Measurements from ENCODE around the gene OLFML1.
"Not testable (repeated sequence)": the region's sequence is repeated elsewhere in the genome, so short reads cannot be mapped to it uniquely, and the experiment has no call there.

OLFML1 gene

DNA sequence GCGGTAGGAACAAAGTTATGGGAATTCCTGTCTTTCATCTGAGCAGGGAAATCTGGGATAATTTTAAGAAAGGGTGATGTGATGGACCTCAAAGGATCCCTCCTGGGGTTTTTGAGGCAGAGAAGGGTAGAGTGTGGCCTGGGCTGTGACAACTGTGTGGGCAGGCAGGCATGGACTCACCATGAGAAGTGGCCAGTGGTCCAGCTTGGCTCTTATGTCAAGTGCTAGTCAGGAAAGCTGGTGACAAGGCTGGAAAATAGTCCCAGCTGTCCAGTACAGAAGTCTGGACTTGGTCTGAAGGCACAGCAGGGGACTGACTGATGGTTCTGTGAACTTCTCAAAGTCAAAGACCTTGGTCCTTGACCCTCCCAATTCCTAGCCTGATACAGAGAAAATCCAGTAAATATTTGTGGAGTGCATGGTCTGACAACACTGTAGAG is 30.2 kb downstream of the OLFML1 start:
- no peaks in the 10 kb centered on the region for H3K9me3 Mint-ChIP-seq
- peaks cover 65% of the 10 kb centered on the region for H3K4me1 Mint-ChIP-seq
- no peaks in the 10 kb centered on the region for H3K27me3 Mint-ChIP-seq
- H3K4me3 Mint-ChIP-seq: peak overlapping the region; percentile 15
- H3K36me3 Mint-ChIP-seq: no peaks in the 10 kb centered on the region
- peak overlapping the region; percentile 89 for H3K27ac Mint-ChIP-seq

- Mint-ChIP-seq H3K9me3 (no peaks in the 10 kb centered on the region), H3K36me3 (no peaks in the 10 kb centered on the region), H3K4me1 (peaks cover 61% of the 10 kb centered on the region), H3K4me3 (peak overlapping the region; percentile 24), H3K27me3 (no peaks in the 10 kb centered on the region), H3K27ac (peak overlapping the region; percentile 89)
Observed at GRCh38 chr11:7516475-7516874, 31.2 kb downstream of the OLFML1 start.

DNA sequence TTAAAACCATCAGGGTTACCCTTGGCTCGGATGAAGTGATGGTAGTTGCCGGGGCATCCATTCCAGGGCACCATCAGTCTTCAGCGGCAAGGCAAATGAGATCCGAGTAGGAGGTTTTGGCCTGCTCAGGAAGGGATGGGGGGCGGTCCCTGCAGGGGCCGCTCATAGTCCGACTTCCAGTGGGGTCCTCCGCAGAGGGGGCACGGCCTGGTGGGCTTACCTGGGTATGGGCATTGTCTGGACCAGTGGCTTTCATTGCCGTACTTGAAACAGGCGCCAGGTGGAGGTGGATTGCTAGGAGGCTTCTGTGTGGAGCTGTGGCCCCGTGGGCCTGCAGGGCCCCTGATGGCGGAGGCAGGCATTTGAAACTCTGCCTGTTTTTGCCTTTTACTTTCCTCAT is 32.4 kb downstream of the OLFML1 start:
- H3K36me3 Mint-ChIP-seq, H3K4me3 Mint-ChIP-seq, H3K27me3 Mint-ChIP-seq, H3K27ac Mint-ChIP-seq, H3K9me3 Mint-ChIP-seq: not testable (repeated sequence)
- peaks cover 48% of the 10 kb centered on the region for H3K4me1 Mint-ChIP-seq

DNA sequence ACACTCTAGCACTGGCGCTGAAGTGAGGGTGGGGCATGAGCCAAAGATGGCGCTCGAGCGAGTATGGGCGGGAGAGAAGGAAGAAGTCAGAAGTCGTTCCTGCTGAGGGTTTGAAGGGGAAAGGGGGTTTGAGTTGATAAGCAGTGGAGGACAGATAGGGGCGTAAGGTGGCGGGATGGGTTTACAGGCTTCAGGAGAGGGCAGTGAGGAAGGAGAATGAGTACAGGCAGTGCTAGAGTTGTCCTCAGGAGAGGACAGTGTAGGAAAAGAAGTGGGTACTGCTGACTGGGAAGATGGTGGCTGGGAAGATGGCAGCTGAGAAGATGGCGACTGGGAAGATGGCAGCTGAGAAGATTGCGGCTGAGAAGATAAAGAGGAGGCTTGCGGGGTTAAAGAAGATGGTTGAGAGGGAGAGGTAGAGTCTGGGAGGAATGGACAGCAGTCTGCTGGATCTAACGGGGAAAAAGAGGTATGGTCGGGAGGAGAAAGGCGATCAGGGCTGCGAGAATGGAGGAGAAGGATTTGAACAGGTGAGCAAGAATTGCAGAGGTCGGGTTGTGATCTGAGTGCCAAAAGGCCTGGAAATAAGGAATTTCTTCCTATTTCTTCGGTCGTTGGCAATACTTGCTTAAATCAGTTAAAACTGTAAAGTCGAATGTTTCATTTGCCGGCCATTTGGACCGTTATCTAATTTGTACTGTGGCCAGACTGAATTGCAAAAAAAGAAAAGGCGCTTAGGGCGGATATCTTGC is 33.7 kb downstream of the OLFML1 start:
- no peak overlapping the region for H3K4me3 Mint-ChIP-seq
- H3K27me3 Mint-ChIP-seq: no peaks in the 10 kb centered on the region
- no peak overlapping the region for H3K27ac Mint-ChIP-seq
- peaks cover 50% of the 10 kb centered on the region for H3K4me1 Mint-ChIP-seq
- no peaks in the 10 kb centered on the region for H3K9me3 Mint-ChIP-seq
- H3K36me3 Mint-ChIP-seq: no peaks in the 10 kb centered on the region

DNA sequence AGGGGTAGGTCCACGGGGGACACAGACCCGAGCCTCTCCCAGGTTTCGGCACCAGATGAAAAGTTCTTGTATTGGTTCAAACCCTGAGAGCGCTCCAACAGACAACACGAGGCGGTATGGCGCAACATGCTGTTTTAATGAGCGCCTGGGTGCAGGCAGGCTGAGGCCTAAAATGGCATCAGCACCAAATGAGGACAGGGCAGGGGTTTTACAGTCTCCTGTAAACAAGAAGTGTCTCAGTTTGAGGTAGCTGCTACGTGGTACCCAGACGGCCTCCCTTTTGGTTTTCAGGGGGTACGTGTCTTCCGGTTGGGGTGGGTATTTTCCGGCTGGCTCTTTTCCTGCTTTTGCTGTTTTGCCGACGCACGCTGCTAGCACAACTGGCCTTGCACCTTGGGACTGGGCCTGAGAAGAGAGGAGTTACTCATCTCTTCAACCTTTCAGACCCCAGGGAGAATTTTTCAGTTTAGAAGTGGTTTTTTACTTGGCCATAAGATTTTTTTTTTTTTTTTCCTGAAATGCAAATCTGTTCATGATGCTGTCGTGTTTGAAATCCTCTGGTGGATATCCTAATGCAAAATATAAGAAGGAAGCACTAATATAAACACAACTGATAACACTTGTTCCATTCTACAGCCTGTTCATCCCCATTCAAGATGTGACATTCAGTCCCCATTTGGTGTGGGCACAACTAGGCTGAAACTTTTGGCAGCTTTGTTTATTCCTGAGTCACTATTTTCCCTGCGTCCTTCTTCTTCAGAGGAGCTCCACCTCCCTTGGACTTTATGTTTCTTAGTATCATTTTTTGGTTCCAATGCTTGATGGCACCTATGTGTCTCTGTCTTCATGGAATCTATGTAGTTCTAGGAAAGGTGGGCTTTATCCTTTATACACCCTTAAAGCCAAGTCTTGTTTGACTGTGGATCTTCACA is 35.0 kb downstream of the OLFML1 start:
- H3K27ac Mint-ChIP-seq: peak overlapping the region; percentile 38
- H3K9me3 Mint-ChIP-seq: no peaks in the 10 kb centered on the region
- no peaks in the 10 kb centered on the region for H3K36me3 Mint-ChIP-seq

GRCh38 chr11:7520981-7521487 is 35.7 kb downstream of the OLFML1 start:
- no peaks in the 10 kb centered on the region for H3K9me3 Mint-ChIP-seq
- no peaks in the 10 kb centered on the region for H3K36me3 Mint-ChIP-seq
- H3K4me3 Mint-ChIP-seq: no peak overlapping the region
- H3K27me3 Mint-ChIP-seq: no peaks in the 10 kb centered on the region
- no peak overlapping the region for H3K27ac Mint-ChIP-seq
- H3K4me1 Mint-ChIP-seq: peaks cover 50% of the 10 kb centered on the region

More for the DNA sequence above, 35.0 kb downstream of the OLFML1 start:
- H3K4me1 Mint-ChIP-seq: peaks cover 52% of the 10 kb centered on the region
- no peak overlapping the region for H3K4me3 Mint-ChIP-seq
- no peaks in the 10 kb centered on the region for H3K27me3 Mint-ChIP-seq

DNA sequence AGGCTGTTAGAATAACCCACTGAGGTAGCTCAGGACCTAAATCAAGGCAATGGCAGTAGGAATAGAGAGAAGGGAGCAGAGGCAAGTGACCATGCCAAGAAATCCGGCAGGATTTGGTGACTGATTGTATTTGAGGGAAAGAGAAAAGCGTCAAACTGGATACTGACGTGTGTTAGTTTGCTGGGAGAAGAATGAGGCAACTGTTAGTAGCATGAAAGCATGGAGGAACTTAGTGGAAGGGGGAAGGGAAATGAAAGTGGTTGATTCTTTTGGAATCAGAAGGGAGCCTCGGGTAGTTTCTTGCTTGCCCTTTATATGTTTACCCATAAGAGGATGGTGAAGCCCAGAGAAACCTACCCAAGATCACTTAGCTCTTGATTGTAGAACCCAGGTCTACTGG is 36.8 kb downstream of the OLFML1 start:
- no peak overlapping the region for H3K27ac Mint-ChIP-seq
- H3K4me1 Mint-ChIP-seq: peaks cover 47% of the 10 kb centered on the region
- H3K4me3 Mint-ChIP-seq: no peak overlapping the region
- H3K27me3 Mint-ChIP-seq: no peaks in the 10 kb centered on the region
- H3K9me3 Mint-ChIP-seq: no peaks in the 10 kb centered on the region
- H3K36me3 Mint-ChIP-seq: no peaks in the 10 kb centered on the region

DNA sequence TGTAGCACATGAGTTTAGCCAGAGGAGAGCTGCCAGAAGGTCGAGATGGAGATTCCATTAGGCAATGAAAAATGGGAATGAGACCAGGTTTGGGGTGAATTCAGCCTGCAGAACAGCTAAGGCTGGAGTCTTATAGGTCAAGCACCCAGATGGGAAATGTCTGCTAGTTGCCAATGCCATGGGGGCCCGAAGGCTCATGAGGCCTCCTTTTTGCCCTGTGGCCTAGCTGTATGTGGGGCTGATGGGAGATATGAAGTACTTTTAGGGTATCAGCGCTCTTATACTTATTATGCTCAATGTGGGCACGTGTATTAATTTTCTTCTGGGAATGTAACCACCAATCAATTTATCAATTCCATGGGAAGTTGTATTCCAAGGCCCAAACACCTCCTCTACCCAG is 37.2 kb downstream of the OLFML1 start:
- Mint-ChIP-seq H3K9me3 (no peaks in the 10 kb centered on the region), H3K36me3 (no peaks in the 10 kb centered on the region), H3K27ac (no peak overlapping the region), H3K4me1 (peaks cover 49% of the 10 kb centered on the region), H3K4me3 (no peak overlapping the region), H3K27me3 (no peaks in the 10 kb centered on the region)

- H3K4me1 Mint-ChIP-seq: peaks cover 53% of the 10 kb centered on the region
- H3K27me3 Mint-ChIP-seq: no peaks in the 10 kb centered on the region
- no peaks in the 10 kb centered on the region for H3K9me3 Mint-ChIP-seq
- H3K4me3 Mint-ChIP-seq: no peak overlapping the region
- no peaks in the 10 kb centered on the region for H3K36me3 Mint-ChIP-seq
- no peak overlapping the region for H3K27ac Mint-ChIP-seq
Observed at GRCh38 chr11:7523416-7524210, 38.3 kb downstream of the OLFML1 start.

GRCh38 chr11:7524462-7525235 is 39.3 kb downstream of the OLFML1 start:
- no peaks in the 10 kb centered on the region for H3K36me3 Mint-ChIP-seq
- H3K4me1 Mint-ChIP-seq: peaks cover 57% of the 10 kb centered on the region
- H3K9me3 Mint-ChIP-seq: no peaks in the 10 kb centered on the region
- no peaks in the 10 kb centered on the region for H3K27me3 Mint-ChIP-seq
- H3K4me3 Mint-ChIP-seq: no peak overlapping the region
- H3K27ac Mint-ChIP-seq: no peak overlapping the region

DNA sequence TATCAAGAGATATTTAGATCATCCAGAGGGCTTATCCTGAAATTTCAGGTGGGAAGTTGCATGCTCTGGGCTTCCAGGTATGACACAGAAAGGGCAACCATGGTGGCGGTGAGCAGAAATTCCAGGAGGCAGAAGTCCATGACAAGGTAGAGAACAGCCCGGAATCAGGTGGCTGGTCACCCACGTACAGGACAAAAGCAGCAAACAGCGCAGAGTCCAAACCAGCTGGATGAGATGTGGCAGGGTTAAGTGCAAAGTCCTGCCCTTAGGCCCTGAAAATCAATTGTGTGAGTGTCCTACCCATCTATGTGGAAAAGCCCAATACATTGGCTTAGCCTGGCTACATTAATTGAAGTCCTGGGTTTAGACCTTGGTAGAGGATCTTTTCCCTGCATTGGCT is 40.1 kb downstream of the OLFML1 start:
- H3K27ac Mint-ChIP-seq: no peak overlapping the region
- H3K9me3 Mint-ChIP-seq: no peaks in the 10 kb centered on the region
- H3K4me3 Mint-ChIP-seq: no peak overlapping the region
- no peaks in the 10 kb centered on the region for H3K27me3 Mint-ChIP-seq
- peaks cover 60% of the 10 kb centered on the region for H3K4me1 Mint-ChIP-seq
- no peaks in the 10 kb centered on the region for H3K36me3 Mint-ChIP-seq

DNA sequence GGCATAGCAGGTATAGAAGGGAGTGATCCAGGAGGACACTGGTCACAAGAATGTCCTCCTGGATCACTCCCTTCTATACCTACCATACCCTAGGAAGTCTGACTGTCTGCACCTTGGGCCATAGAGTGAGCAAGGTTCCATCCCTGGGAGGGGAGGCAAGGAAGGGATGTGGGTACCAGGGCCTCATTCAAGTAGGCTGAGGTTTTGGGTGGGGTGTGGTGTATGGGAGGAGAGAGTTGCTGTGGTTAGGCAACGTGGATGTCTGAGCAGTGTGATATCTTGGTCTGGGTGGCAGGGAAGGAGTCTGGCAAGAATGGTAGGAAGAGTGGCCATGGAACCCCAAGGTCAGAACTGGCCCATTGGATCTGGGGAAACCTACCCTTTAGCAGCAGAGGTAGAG is 41.7 kb downstream of the OLFML1 start:
- Mint-ChIP-seq H3K36me3 (no peaks in the 10 kb centered on the region), H3K4me1 (peaks cover 71% of the 10 kb centered on the region), H3K27me3 (no peaks in the 10 kb centered on the region), H3K9me3 (no peaks in the 10 kb centered on the region), H3K4me3 (peak overlapping the region; percentile 40), H3K27ac (peak overlapping the region; percentile 3)

DNA sequence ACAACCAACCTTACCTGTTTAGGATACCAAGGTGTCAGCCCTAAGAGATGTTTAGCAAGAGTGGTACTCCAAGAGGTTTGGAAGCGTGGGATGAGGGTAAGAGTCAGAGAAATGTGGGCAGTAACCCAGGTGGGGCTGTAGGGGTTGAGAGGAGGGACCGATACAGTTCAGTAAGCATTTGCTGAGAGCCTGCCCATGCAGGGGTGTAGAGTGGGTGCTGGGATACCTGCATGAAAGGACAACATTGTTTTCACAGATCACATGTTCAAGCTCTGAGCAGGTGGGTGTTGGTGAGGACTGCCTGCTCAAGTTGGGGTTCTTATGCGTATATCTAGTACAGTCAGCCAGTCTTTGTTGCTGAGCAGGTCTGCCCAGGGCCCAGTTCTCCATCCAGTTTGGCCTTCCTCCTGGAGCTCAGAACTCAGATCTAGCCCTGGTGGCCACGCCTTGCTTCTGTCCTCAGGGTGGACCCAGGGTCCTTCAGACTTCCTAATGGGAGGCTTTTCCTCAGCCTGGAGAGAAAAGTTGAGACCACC is 43.3 kb downstream of the OLFML1 start:
- Mint-ChIP-seq H3K27ac (peak overlapping the region; percentile 23), H3K4me3 (no peak overlapping the region), H3K36me3 (no peaks in the 10 kb centered on the region), H3K9me3 (no peaks in the 10 kb centered on the region), H3K27me3 (no peaks in the 10 kb centered on the region), H3K4me1 (peaks cover 69% of the 10 kb centered on the region)

DNA sequence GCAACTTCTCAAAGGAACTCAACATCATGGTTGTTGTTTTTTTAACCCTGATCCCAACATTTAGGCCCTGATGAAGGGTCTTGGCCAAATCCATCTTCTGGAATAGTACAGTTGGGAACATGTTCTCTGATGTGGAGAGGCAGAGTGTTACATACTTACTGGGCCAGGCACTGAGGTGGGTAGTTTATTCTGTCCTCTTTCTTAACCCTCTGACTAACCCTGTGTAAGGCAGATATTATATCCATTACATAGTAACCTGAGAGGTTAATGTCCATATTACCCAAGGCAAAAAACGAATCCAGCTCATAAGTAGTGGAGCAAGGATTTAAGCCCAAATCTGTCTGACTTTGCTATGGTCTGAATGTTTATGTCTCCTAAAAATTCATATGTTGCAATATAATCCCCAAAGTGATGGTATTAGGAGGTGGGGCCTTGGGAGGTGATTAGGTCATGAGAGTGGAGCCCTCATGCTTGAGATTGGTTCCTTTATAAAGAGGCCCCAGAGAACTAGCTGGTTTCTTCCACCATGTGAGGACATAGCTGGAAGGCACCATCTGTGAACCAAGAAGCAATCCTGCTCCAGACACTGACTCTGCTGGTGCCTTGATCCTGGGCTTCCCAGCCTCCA is 44.8 kb downstream of the OLFML1 start:
- no peak overlapping the region for H3K27ac Mint-ChIP-seq
- no peaks in the 10 kb centered on the region for H3K9me3 Mint-ChIP-seq

More for the DNA sequence above, 44.8 kb downstream of the OLFML1 start:
- Mint-ChIP-seq H3K4me1 (peaks cover 67% of the 10 kb centered on the region), H3K4me3 (no peak overlapping the region), H3K36me3 (no peaks in the 10 kb centered on the region), H3K27me3 (no peaks in the 10 kb centered on the region)
